ENCODE measurements around the gene KIF26B.

KIF26B gene

DNA sequence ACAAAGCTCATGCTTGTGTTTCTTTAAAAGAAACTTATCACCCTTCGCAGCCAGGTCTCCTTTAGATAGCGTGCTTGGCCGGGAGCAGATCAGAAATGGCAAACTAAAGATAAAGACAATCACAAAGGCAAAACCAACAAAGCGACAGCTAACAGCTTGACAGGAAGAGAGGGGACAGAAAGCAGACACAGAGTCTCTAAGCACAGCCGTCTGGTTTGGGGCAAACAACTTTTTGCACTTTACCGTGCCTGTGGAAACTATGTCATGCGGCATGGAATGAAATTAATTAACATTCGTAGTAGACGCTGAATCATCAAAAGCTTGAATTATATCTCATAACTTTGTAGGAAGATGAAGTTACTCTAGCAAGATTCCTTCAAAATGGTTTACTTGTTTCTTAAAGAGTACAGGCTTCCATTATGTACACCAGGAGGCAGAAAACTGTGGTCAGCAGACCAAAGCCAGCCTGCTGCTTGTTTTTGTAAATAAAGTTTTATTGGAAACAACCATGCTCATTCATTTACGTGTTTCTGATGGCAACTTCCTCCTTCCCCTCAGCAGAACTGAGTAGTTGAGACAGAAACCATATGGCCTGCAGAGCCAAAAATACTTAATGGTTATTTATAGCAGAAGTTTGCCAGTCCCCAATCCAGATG lies 183.2 kb downstream of the KIF26B start:
- peak; percentile 57 for DNase-seq

DNA sequence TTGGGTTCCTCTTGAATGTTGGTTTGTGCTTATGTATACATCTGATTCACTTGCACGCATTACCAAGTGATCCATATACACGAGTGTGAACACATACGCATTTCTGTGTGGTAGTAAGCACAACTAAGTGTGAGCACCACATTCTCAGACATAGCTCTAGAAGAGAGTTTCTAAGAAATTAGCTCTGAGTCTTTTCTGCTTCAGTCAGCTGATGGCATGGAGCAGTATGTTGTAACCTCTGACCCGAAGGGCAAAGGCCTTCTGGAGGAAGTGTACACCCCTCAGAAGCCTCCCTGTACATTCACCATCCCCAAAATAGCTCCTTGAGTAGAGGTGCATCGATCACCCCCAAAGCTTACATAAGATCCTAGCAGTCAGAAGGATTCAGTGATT lies 183.7 kb downstream of the KIF26B start:
- Histone ChIP-seq H3K27me3 (no peaks in the 10 kb centered on the region), H3K4me3 (ENCODE audit: low read depth, low read length) (peak overlapping the region; percentile 31; the same call in 1 of the 2 replicates), H3K4me1 (peaks cover 13% of the 10 kb centered on the region), H3K36me3 (no peaks in the 10 kb centered on the region), H3K9me3 (no peaks in the 10 kb centered on the region)
- TF ChIP-seq, protein P1, sequence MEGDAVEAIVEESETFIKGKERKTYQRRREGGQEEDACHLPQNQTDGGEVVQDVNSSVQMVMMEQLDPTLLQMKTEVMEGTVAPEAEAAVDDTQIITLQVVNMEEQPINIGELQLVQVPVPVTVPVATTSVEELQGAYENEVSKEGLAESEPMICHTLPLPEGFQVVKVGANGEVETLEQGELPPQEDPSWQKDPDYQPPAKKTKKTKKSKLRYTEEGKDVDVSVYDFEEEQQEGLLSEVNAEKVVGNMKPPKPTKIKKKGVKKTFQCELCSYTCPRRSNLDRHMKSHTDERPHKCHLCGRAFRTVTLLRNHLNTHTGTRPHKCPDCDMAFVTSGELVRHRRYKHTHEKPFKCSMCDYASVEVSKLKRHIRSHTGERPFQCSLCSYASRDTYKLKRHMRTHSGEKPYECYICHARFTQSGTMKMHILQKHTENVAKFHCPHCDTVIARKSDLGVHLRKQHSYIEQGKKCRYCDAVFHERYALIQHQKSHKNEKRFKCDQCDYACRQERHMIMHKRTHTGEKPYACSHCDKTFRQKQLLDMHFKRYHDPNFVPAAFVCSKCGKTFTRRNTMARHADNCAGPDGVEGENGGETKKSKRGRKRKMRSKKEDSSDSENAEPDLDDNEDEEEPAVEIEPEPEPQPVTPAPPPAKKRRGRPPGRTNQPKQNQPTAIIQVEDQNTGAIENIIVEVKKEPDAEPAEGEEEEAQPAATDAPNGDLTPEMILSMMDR (IDR thresholded peaks at IDR 0.05; ENCODE audit: low read depth, low read length) = no peak
- DNase-seq = no peak

More for the DNA sequence above, 183.2 kb downstream of the KIF26B start:
- Histone ChIP-seq H3K36me3 (no peaks in the 10 kb centered on the region), H3K9me3 (no peaks in the 10 kb centered on the region), H3K4me3 (ENCODE audit: low read depth, low read length) (peak overlapping the region; percentile 31), H3K27me3 (no peaks in the 10 kb centered on the region), H3K4me1 (peaks cover 11% of the 10 kb centered on the region)
- TF ChIP-seq, protein P1 (IDR thresholded peaks at IDR 0.05; ENCODE audit: low read depth, low read length) = peak; percentile 55

DNA sequence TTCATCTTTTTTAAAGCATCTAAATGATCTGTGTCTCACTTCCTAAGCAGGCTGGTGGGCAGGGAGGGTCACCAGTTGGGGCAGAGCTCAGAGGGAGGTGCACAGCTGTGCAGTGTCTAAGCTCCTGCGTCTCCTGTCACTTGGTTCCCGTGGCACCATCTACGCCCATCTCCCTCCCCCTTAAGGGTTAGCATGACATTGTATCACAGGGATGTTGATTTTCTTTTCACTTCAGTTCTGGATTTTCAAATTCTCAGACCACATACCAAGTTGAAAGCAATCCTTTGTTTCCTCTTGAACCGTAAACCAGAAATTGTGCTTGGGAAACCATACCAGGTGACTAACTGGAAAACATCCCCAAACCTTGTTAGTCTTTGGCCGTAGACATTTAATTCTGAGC lies 187.0 kb downstream of the KIF26B start:
- no peaks in the 10 kb centered on the region for H3K27me3 ChIP-seq
- no peak for DNase-seq
- TF ChIP-seq, protein P1 (IDR thresholded peaks at IDR 0.05; ENCODE audit: low read depth, low read length) = no peak

DNA sequence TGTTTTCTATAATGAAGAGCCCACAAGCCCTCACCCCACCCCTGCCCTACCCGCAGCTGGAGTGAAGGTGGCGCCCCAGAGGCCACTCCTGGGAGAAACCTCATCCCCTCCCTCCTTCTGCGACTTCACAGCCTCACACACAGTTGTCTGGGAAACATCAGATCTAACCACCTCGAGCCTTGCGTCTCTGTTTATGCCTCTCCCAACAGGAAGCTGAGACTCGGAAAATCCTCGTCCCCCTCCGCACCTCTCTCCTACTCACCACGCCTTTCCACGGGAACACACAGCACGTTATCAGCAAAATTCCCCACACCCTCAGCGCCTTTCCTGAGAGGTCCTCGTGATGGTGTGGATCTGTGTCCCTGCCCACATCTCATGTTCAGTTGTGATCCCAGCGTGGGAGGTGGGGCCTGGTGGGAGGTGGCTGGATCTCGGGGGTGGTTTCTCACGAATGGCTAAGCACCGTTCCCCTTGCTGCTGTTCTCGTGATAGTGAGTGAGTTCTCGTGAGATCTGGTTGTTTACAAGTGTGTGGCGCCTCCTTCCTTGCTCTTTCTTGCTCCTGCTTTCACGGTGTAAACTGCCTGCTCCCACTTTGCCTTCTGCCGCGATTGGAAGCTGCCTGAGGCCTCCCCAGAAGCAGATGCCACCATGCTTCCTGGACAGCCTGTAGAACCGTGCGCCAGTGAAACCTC lies 190.6 kb downstream of the KIF26B start:
- Histone ChIP-seq H3K27me3 (no peaks in the 10 kb centered on the region), H3K9me3 (no peaks in the 10 kb centered on the region; the same call in 1 of the 2 replicates), H3K36me3 (peaks cover 4% of the 10 kb centered on the region; the same call in 1 of the 2 replicates), H3K4me1 (peaks cover 12% of the 10 kb centered on the region), H3K4me3 (ENCODE audit: low read depth, low read length) (no peak overlapping the region)
- DNase-seq = peak; percentile 22
- TF ChIP-seq, protein P1 (IDR thresholded peaks at IDR 0.05; ENCODE audit: low read depth, low read length) = no peak; the same call in 1 of the 2 replicates

More for the DNA sequence above, 187.0 kb downstream of the KIF26B start:
- Histone ChIP-seq H3K36me3 (peaks cover 4% of the 10 kb centered on the region; the same call in 1 of the 2 replicates), H3K4me3 (ENCODE audit: low read depth, low read length) (no peak overlapping the region), H3K9me3 (no peaks in the 10 kb centered on the region; the same call in 1 of the 2 replicates), H3K4me1 (peaks cover 24% of the 10 kb centered on the region)

DNA sequence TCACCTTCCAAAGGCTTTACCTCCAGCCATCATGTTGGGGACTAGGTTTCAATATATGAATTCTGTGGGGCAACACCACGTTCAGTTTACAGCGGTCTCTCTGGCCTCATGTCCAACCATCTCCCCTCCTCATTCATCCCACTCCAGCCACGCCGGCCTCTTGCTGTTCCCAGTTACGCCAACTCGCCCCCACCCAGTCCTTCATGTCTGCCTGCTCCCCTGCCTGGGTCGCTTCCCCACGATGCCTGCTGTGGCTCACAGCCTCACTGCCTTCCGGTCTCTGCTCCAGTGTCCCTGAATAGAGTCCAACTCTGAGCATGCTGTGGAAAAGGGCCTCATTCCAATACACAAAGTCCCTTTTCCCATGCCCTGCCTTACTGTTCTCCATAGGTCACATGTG lies 193.8 kb downstream of the KIF26B start:
- TF ChIP-seq, protein P1 (IDR thresholded peaks at IDR 0.05; ENCODE audit: low read depth, low read length) = no peak
- Histone ChIP-seq H3K36me3 (peaks cover 4% of the 10 kb centered on the region; the same call in 1 of the 2 replicates), H3K27me3 (no peaks in the 10 kb centered on the region), H3K9me3 (no peaks in the 10 kb centered on the region; the same call in 1 of the 2 replicates), H3K4me1 (peaks cover 9% of the 10 kb centered on the region), H3K4me3 (ENCODE audit: low read depth, low read length) (no peak overlapping the region)
- DNase-seq = no peak

DNA sequence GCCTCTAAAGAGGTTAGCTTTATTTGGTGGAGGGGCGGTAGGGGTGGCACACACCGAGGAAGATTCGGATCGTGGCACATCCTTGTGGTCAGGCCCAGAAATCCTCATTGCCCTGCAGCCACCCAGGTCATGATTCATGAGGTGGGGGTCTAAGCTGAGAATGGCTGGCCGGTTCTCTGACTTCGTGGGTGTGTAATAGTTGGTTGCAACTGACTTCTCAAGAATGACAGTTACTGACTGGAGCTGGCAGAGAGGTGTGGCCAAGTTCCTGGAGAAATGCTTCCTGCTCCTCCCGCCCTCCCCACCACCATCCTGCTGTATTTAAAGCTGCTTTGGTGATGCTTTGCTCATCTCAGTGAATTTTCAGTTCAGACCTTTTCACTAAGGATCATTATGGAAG lies 198.6 kb downstream of the KIF26B start:
- no peaks in the 10 kb centered on the region for H3K27me3 ChIP-seq
- no peak for DNase-seq
- no peaks in the 10 kb centered on the region for H3K36me3 ChIP-seq
- H3K4me1 ChIP-seq = peaks cover 3% of the 10 kb centered on the region
- no peak overlapping the region for H3K4me3 ChIP-seq (ENCODE audit: low read depth, low read length)
- TF ChIP-seq, protein P1 (IDR thresholded peaks at IDR 0.05; ENCODE audit: low read depth, low read length) = no peak
- H3K9me3 ChIP-seq = peaks cover 4% of the 10 kb centered on the region
